HG03095 (cell line): ENCODE results near the gene HS3ST6.
"Not testable (repeated sequence)": the region's sequence is repeated elsewhere in the genome, so short reads cannot be mapped to it uniquely, and the experiment has no call there.

Source experiments
- ATAC-seq: cut with Tn5 transposase; IDR thresholded peaks from one replicate; pipeline ENCODE4 v1.9.1; 2021; ENCODE audit warnings: moderate library complexity; ENCODE audit not compliant: unreplicated experiment

Gene HS3ST6

GRCh38 chr16:1909561-1910231 is 8.5 kb downstream of the HS3ST6 start:
- ATAC-seq = no peak

GRCh38 chr16:1908983-1909382 is 9.2 kb downstream of the HS3ST6 start:
- no peak for ATAC-seq

GRCh38 chr16:1908184-1908583 is 10.0 kb downstream of the HS3ST6 start:
- no peak for ATAC-seq

GRCh38 chr16:1907226-1907860 is 10.9 kb downstream of the HS3ST6 start:
- ATAC-seq = no peak

GRCh38 chr16:1906846-1907165 is 11.4 kb downstream of the HS3ST6 start:
- no peak for ATAC-seq

GRCh38 chr16:1906055-1906845 is 12.0 kb downstream of the HS3ST6 start:
- no peak for ATAC-seq

- no peak for ATAC-seq
Measured at GRCh38 chr16:1903845-1904840, 14.1 kb downstream of the HS3ST6 start.

GRCh38 chr16:1903220-1903574 is 15.0 kb downstream of the HS3ST6 start:
- no peak for ATAC-seq

- ATAC-seq = no peak
Measured at GRCh38 chr16:1902547-1903219, 15.5 kb downstream of the HS3ST6 start.

GRCh38 chr16:1900452-1900774 is 17.8 kb downstream of the HS3ST6 start:
- ATAC-seq = no peak

GRCh38 chr16:1899641-1900451 is 18.4 kb downstream of the HS3ST6 start:
- ATAC-seq = no peak

- not testable (repeated sequence) for ATAC-seq
Measured at GRCh38 chr16:1897692-1898091, 20.5 kb downstream of the HS3ST6 start.

GRCh38 chr16:1895949-1896675 is 22.1 kb downstream of the HS3ST6 start:
- ATAC-seq = no peak

GRCh38 chr16:1895068-1895467 is 23.1 kb downstream of the HS3ST6 start:
- ATAC-seq = no peak

GRCh38 chr16:1890708-1891050 is 27.5 kb downstream of the HS3ST6 start:
- ATAC-seq = no peak

- no peak for ATAC-seq
Measured at GRCh38 chr16:1890024-1890707, 28.0 kb downstream of the HS3ST6 start.

- ATAC-seq = no peak
Measured at GRCh38 chr16:1887711-1888354, 30.4 kb downstream of the HS3ST6 start.

GRCh38 chr16:1884889-1885288 is 33.3 kb downstream of the HS3ST6 start:
- no peak for ATAC-seq
